ENCODE results near the gene EVC2. TPM values are rescaled to one million over a fixed set of nuclear protein-coding genes. Genes with fewer than 3 reads are reported as not detected.

Gene EVC2
- total and polyA plus RNA-seq, 2 of the 13 experiments (the other 11 are each of a cell fraction or from before 2014, with no cell fraction given) = not detected

GRCh38 chr4:5629542-5629941, 78.8 kb downstream of the EVC2 start:
- 5% methylated on average over 4 of the region's 4 CpGs for WGBS (ENCODE audit: low lambda C conversion rate)
- TF ChIP-seq, protein P1, sequence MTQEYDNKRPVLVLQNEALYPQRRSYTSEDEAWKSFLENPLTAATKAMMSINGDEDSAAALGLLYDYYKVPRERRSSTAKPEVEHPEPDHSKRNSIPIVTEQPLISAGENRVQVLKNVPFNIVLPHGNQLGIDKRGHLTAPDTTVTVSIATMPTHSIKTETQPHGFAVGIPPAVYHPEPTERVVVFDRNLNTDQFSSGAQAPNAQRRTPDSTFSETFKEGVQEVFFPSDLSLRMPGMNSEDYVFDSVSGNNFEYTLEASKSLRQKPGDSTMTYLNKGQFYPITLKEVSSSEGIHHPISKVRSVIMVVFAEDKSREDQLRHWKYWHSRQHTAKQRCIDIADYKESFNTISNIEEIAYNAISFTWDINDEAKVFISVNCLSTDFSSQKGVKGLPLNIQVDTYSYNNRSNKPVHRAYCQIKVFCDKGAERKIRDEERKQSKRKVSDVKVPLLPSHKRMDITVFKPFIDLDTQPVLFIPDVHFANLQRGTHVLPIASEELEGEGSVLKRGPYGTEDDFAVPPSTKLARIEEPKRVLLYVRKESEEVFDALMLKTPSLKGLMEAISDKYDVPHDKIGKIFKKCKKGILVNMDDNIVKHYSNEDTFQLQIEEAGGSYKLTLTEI (CRISPR knock-in tag; conservative IDR thresholded peaks at IDR 0.05) = no peak
- TF ChIP-seq, protein P2, sequence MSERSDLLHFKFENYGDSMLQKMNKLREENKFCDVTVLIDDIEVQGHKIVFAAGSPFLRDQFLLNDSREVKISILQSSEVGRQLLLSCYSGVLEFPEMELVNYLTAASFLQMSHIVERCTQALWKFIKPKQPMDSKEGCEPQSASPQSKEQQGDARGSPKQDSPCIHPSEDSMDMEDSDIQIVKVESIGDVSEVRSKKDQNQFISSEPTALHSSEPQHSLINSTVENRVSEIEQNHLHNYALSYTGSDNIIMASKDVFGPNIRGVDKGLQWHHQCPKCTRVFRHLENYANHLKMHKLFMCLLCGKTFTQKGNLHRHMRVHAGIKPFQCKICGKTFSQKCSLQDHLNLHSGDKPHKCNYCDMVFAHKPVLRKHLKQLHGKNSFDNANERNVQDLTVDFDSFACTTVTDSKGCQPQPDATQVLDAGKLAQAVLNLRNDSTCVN (CRISPR knock-in tag; IDR thresholded peaks at IDR 0.05; ENCODE audit: borderline replicate concordance) = no peak
- TF ChIP-seq RBM39 (IDR thresholded peaks at IDR 0.05; ENCODE audit: low read depth, low read length, poor library complexity, severe bottlenecking) = no peak
- no peak for TF ChIP-seq SRF (IDR thresholded peaks at IDR 0.05; ENCODE audit: low read depth, low read length)
- TF ChIP-seq MED13 (CRISPR knock-in tag; IDR thresholded peaks at IDR 0.05) = no peak
- Histone ChIP-seq H4K20me1 (ENCODE audit: insufficient read depth, low read length) (no peaks in the 10 kb centered on the region), H3K9ac (ENCODE audit: insufficient read depth, low read depth, low read length) (no peak overlapping the region), H3K9me3 (ENCODE audit: low read length) (no peaks in the 10 kb centered on the region), H3K27me3 (ENCODE audit: control insufficient read depth in 1 of 2, insufficient read depth in 2 of 2, low read length in 2 of 2) (no peaks in the 10 kb centered on the region; a peak in 1 of 5 replicates), H3K36me3 (replicated peaks in 1 of 2; ENCODE audit: control insufficient read depth in 1 of 2, insufficient read depth in 2 of 2, low read length in 2 of 2) (no peaks in the 10 kb centered on the region), H3K27ac (ENCODE audit: extremely low read length, insufficient read depth, low read length) (no peak overlapping the region), H3K79me2 (ENCODE audit: insufficient read depth, low read length) (no peaks in the 10 kb centered on the region), H2AFZ (ENCODE audit: low read length) (no peak overlapping the region), H3K4me1 (ENCODE audit: insufficient read depth, low read length) (no peaks in the 10 kb centered on the region), H3K4me3 (replicated peaks in 1 of 3; ENCODE audit: insufficient read depth in 1 of 3, low read depth in 2 of 3, low read length in 3 of 3) (no peak overlapping the region), H3K4me2 (ENCODE audit: low read depth, low read length) (no peak overlapping the region)
- ChIA-PET CTCF (ENCODE audit: low intra/inter-chr PET ratio, low total read pairs) (no interaction called here), POLR2A (no interaction called here)
- no TSS peak for BruUV-seq (replicated peaks)
- in situ Hi-C loops (cut with HindIII; ENCODE audit: extremely low pct_ligation_motif_present, low pct_unique_long_range_greater_than_20kb) = no loop called here
- FAIRE-seq = no peak
- intact Hi-C loops (cut with micrococcal nuclease; ENCODE audit: unreplicated experiment) = no loop called here
- no peak for ATAC-seq
- DNase-seq (ENCODE audit: low spot score) = no peak

- CTCF ChIA-PET (ENCODE audit: low intra/inter-chr PET ratio, low total read pairs) = no interaction called here
- TF ChIP-seq MYC (CRISPR knock-in tag; IDR thresholded peaks at IDR 0.05; ENCODE audit: borderline replicate concordance) (no peak), THAP7 (CRISPR knock-in tag; IDR thresholded peaks at IDR 0.05) (no peak), PHB2 (IDR thresholded peaks at IDR 0.05; ENCODE audit: partially characterized antibody) (no peak), MIER2 (CRISPR knock-in tag; IDR thresholded peaks at IDR 0.05) (no peak), SP5 (CRISPR knock-in tag; IDR thresholded peaks at IDR 0.05; ENCODE audit: borderline replicate concordance, low read depth) (no peak), ZNF225 (CRISPR knock-in tag; IDR thresholded peaks at IDR 0.05) (no peak), ZNF550 (CRISPR knock-in tag; IDR thresholded peaks at IDR 0.05; ENCODE audit: borderline replicate concordance) (no peak)
- TF ChIP-seq, protein P3, sequence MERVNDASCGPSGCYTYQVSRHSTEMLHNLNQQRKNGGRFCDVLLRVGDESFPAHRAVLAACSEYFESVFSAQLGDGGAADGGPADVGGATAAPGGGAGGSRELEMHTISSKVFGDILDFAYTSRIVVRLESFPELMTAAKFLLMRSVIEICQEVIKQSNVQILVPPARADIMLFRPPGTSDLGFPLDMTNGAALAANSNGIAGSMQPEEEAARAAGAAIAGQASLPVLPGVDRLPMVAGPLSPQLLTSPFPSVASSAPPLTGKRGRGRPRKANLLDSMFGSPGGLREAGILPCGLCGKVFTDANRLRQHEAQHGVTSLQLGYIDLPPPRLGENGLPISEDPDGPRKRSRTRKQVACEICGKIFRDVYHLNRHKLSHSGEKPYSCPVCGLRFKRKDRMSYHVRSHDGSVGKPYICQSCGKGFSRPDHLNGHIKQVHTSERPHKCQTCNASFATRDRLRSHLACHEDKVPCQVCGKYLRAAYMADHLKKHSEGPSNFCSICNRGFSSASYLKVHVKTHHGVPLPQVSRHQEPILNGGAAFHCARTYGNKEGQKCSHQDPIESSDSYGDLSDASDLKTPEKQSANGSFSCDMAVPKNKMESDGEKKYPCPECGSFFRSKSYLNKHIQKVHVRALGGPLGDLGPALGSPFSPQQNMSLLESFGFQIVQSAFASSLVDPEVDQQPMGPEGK (CRISPR knock-in tag; IDR thresholded peaks at IDR 0.05) = no peak
These were observed 81.4 kb downstream of the EVC2 start for GRCh38 chr4:5626913-5627312.

More at GRCh38 chr4:5626913-5627312, 81.4 kb downstream of the EVC2 start:
- Histone ChIP-seq H3K27me3 (ENCODE audit: control insufficient read depth in 1 of 2, insufficient read depth in 2 of 2, low read length in 2 of 2) (no peaks in the 10 kb centered on the region; a peak in 1 of 5 replicates), H2AFZ (ENCODE audit: low read length) (no peak overlapping the region), H4K20me1 (ENCODE audit: insufficient read depth, low read length) (no peaks in the 10 kb centered on the region), H3K9me3 (ENCODE audit: low read length) (no peaks in the 10 kb centered on the region), H3K4me1 (ENCODE audit: insufficient read depth, low read length) (no peaks in the 10 kb centered on the region), H3K4me3 (replicated peaks in 1 of 3; ENCODE audit: insufficient read depth in 1 of 3, low read depth in 2 of 3, low read length in 3 of 3) (no peak overlapping the region), H3K27ac (ENCODE audit: extremely low read length, insufficient read depth, low read length) (no peak overlapping the region), H3K36me3 (replicated peaks in 1 of 2; ENCODE audit: control insufficient read depth in 1 of 2, insufficient read depth in 2 of 2, low read length in 2 of 2) (no peaks in the 10 kb centered on the region), H3K9ac (ENCODE audit: insufficient read depth, low read depth, low read length) (no peak overlapping the region), H3K79me2 (ENCODE audit: insufficient read depth, low read length) (no peaks in the 10 kb centered on the region), H3K4me2 (ENCODE audit: low read depth, low read length) (no peak overlapping the region)
- 3% methylated on average over 2 of the region's 2 CpGs for WGBS (ENCODE audit: low lambda C conversion rate)
- DNase-seq (ENCODE audit: low spot score) = no peak
- POLR2A ChIA-PET = no interaction called here
- no peak for FAIRE-seq
- in situ Hi-C loops (cut with HindIII; ENCODE audit: extremely low pct_ligation_motif_present, low pct_unique_long_range_greater_than_20kb) = no loop called here
- intact Hi-C loops (cut with micrococcal nuclease; ENCODE audit: unreplicated experiment) = no loop called here
- no TSS peak for BruUV-seq (replicated peaks)
- no peak for ATAC-seq
